ENCODE data around the gene ACBD3.

ACBD3 gene

GRCh38 chr1:226118357-226118756 lies 68.2 kb downstream of the ACBD3 start:
- H3F3A ChIP-seq (ENCODE audit: control insufficient read depth, insufficient read depth): peaks cover 11% of the 10 kb centered on the region
- no peaks in the 10 kb centered on the region for H3K79me2 ChIP-seq (ENCODE audit: control insufficient read depth, low read length)
- H3K27me3 ChIP-seq (ENCODE audit: control insufficient read depth, low read length): peaks cover 16% of the 10 kb centered on the region
- no peak overlapping the region for H3K4me2 ChIP-seq (ENCODE audit: low read length)
- TF ChIP-seq CTCF (IDR thresholded peaks at IDR 0.05; ENCODE audit: low read depth, low read length, poor library complexity, severe bottlenecking) (no peak), EZH2phosphoT487 (IDR thresholded peaks at IDR 0.05; ENCODE audit: borderline replicate concordance, low read length) (no peak)
- no peaks in the 10 kb centered on the region for H3K36me3 ChIP-seq (ENCODE audit: control insufficient read depth, low read length)
- H3K4me1 ChIP-seq (ENCODE audit: control insufficient read depth, low read length): peaks cover 29% of the 10 kb centered on the region
- H3K9me3 ChIP-seq (ENCODE audit: control insufficient read depth, insufficient read depth, low read length): no peaks in the 10 kb centered on the region
- H3K27ac ChIP-seq (ENCODE audit: low read depth, low read length): no peak overlapping the region
- no peaks in the 10 kb centered on the region for H3K9me2 ChIP-seq (replicated peaks; ENCODE audit: control insufficient read depth, low read length)
- H3K4me3 ChIP-seq (ENCODE audit: low read length): no peak overlapping the region
- no peaks in the 10 kb centered on the region for H4K20me1 ChIP-seq (ENCODE audit: control insufficient read depth, insufficient read depth, low read depth, low read length)

- TF ChIP-seq EZH2phosphoT487 (IDR thresholded peaks at IDR 0.05; ENCODE audit: borderline replicate concordance, low read length) (no peak), CTCF (IDR thresholded peaks at IDR 0.05; ENCODE audit: low read depth, low read length, poor library complexity, severe bottlenecking) (no peak)
- H3K27ac ChIP-seq (ENCODE audit: low read depth, low read length): no peak overlapping the region
- H3K9me3 ChIP-seq (ENCODE audit: control insufficient read depth, insufficient read depth, low read length): no peaks in the 10 kb centered on the region
- peaks cover 18% of the 10 kb centered on the region for H3K4me1 ChIP-seq (ENCODE audit: control insufficient read depth, low read length)
- H4K20me1 ChIP-seq (ENCODE audit: control insufficient read depth, insufficient read depth, low read depth, low read length): no peaks in the 10 kb centered on the region
- no peaks in the 10 kb centered on the region for H3K79me2 ChIP-seq (ENCODE audit: control insufficient read depth, low read length)
- no peak overlapping the region for H3K4me3 ChIP-seq (ENCODE audit: low read length)
- H3K4me2 ChIP-seq (ENCODE audit: low read length): no peak overlapping the region
- H3K36me3 ChIP-seq (ENCODE audit: control insufficient read depth, low read length): no peaks in the 10 kb centered on the region
- peaks cover 23% of the 10 kb centered on the region for H3K27me3 ChIP-seq (ENCODE audit: control insufficient read depth, low read length)
- H3K9me2 ChIP-seq (replicated peaks; ENCODE audit: control insufficient read depth, low read length): no peaks in the 10 kb centered on the region
- H3F3A ChIP-seq (ENCODE audit: control insufficient read depth, insufficient read depth): 0 out of 2 replicates have a peak, but pooled peaks cover 2% of the 10 kb centered on the region
These were observed 69.2 kb downstream of the ACBD3 start for GRCh38 chr1:226117330-226117729.

GRCh38 chr1:226116673-226117072 lies 69.9 kb downstream of the ACBD3 start:
- TF ChIP-seq CTCF (IDR thresholded peaks at IDR 0.05; ENCODE audit: low read depth, low read length, poor library complexity, severe bottlenecking) (no peak), EZH2phosphoT487 (IDR thresholded peaks at IDR 0.05; ENCODE audit: borderline replicate concordance, low read length) (no peak)
- Histone ChIP-seq H3K27ac (ENCODE audit: low read depth, low read length) (no peak overlapping the region), H3K4me2 (ENCODE audit: low read length) (no peak overlapping the region), H3K27me3 (ENCODE audit: control insufficient read depth, low read length) (peaks cover 29% of the 10 kb centered on the region), H3K36me3 (ENCODE audit: control insufficient read depth, low read length) (no peaks in the 10 kb centered on the region), H3K4me1 (ENCODE audit: control insufficient read depth, low read length) (peaks cover 19% of the 10 kb centered on the region), H4K20me1 (ENCODE audit: control insufficient read depth, insufficient read depth, low read depth, low read length) (no peaks in the 10 kb centered on the region), H3K79me2 (ENCODE audit: control insufficient read depth, low read length) (no peaks in the 10 kb centered on the region), H3K4me3 (ENCODE audit: low read length) (no peak overlapping the region), H3K9me2 (replicated peaks; ENCODE audit: control insufficient read depth, low read length) (no peaks in the 10 kb centered on the region), H3K9me3 (ENCODE audit: control insufficient read depth, insufficient read depth, low read length) (no peaks in the 10 kb centered on the region), H3F3A (ENCODE audit: control insufficient read depth, insufficient read depth) (0 out of 2 replicates have a peak, but pooled peaks cover 2% of the 10 kb centered on the region)

Data from DOHH2 (cell line).